ENCODE measurements around the gene CDKN2D. TPM values are rescaled to one million over a fixed set of nuclear protein-coding genes. Genes with fewer than 3 reads are reported as not detected.

CDKN2D gene
- total and polyA plus RNA-seq, 2 of the 13 experiments (the other 11 are each of a cell fraction or from before 2014, with no cell fraction given): 5.4 to 8.6 TPM

DNA sequence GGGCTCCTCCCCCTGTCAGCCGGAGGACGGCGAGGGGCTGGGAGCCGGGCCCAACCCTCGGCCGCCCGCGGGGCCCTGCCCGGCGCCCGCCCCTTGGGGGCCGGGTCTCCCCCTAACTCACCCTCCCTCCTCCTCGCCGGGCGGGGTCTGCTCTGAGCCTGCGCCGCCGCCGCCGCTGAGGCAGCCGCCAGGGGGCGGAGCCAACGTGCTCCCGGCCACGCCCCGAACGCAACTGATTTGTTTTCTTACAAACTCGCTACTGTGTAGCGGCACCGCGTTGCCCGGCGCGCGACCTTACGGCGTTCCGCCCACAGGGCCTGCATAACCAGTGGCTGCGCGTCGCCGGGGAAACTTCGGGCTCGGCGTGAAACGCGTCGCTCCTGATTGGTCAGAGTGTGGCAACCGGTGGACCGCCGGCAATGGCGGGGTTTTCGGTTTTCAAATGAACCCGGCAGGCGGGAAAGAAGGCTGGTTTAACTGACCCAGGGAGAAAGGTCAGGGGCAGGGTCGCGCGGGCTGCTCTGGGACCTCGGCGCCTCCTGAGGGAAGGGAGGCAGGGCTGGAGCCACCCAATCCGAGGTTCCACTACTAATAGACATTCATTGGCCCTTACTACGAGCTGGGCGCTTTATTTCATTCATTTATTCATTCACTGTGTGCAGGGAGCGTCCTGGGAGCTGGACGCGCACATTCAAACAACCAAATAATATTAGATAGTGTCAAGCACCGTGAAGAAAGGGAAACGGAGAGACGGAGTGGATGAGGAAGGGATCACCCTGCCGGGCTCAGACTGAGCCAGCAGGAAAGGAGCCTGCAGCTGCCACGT lies at the start of gene CDKN2D (continued):
- TF ChIP-seq, protein P1, sequence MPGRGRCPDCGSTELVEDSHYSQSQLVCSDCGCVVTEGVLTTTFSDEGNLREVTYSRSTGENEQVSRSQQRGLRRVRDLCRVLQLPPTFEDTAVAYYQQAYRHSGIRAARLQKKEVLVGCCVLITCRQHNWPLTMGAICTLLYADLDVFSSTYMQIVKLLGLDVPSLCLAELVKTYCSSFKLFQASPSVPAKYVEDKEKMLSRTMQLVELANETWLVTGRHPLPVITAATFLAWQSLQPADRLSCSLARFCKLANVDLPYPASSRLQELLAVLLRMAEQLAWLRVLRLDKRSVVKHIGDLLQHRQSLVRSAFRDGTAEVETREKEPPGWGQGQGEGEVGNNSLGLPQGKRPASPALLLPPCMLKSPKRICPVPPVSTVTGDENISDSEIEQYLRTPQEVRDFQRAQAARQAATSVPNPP (CRISPR knock-in tag; IDR thresholded peaks at IDR 0.05): peak; percentile 91
- TF ChIP-seq SOX13 (IDR thresholded peaks at IDR 0.05) (no peak), SOX13 (CRISPR knock-in tag; conservative IDR thresholded peaks at IDR 0.05 in 1 of 2, IDR thresholded peaks at IDR 0.05 in 1 of 2) (no peak), ZNF558 (CRISPR knock-in tag; IDR thresholded peaks at IDR 0.05; ENCODE audit: borderline replicate concordance) (no peak), ZNF382 (CRISPR knock-in tag; IDR thresholded peaks at IDR 0.05; ENCODE audit: borderline replicate concordance) (no peak), ZFP62 (CRISPR knock-in tag; IDR thresholded peaks at IDR 0.05) (no peak), ZNF780A (CRISPR knock-in tag; IDR thresholded peaks at IDR 0.05) (0 out of 2 replicates have a peak, but pooled peaks have one; percentile 61), RFX1 (IDR thresholded peaks at IDR 0.05) (peak; percentile 67), MXI1 (IDR thresholded peaks at IDR 0.05; ENCODE audit: borderline replicate concordance, low read depth, low read length) (peak; percentile 90; the same call in 2 of the 3 replicates), ASH2L (IDR thresholded peaks at IDR 0.05; ENCODE audit: insufficient read length, low read depth, low read length) (peak; percentile 54), ZNF546 (CRISPR knock-in tag; conservative IDR thresholded peaks at IDR 0.05) (no peak), ZNF552 (CRISPR knock-in tag; IDR thresholded peaks at IDR 0.05; ENCODE audit: borderline replicate concordance) (no peak), MTA3 (CRISPR knock-in tag; IDR thresholded peaks at IDR 0.05) (no peak), GTF3A (CRISPR knock-in tag; conservative IDR thresholded peaks at IDR 0.05) (no peak)
- TF ChIP-seq, protein P2, sequence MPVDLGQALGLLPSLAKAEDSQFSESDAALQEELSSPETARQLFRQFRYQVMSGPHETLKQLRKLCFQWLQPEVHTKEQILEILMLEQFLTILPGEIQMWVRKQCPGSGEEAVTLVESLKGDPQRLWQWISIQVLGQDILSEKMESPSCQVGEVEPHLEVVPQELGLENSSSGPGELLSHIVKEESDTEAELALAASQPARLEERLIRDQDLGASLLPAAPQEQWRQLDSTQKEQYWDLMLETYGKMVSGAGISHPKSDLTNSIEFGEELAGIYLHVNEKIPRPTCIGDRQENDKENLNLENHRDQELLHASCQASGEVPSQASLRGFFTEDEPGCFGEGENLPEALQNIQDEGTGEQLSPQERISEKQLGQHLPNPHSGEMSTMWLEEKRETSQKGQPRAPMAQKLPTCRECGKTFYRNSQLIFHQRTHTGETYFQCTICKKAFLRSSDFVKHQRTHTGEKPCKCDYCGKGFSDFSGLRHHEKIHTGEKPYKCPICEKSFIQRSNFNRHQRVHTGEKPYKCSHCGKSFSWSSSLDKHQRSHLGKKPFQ (CRISPR knock-in tag; IDR thresholded peaks at IDR 0.05; ENCODE audit: insufficient replicate concordance): no peak
- TF ChIP-seq, protein P3, sequence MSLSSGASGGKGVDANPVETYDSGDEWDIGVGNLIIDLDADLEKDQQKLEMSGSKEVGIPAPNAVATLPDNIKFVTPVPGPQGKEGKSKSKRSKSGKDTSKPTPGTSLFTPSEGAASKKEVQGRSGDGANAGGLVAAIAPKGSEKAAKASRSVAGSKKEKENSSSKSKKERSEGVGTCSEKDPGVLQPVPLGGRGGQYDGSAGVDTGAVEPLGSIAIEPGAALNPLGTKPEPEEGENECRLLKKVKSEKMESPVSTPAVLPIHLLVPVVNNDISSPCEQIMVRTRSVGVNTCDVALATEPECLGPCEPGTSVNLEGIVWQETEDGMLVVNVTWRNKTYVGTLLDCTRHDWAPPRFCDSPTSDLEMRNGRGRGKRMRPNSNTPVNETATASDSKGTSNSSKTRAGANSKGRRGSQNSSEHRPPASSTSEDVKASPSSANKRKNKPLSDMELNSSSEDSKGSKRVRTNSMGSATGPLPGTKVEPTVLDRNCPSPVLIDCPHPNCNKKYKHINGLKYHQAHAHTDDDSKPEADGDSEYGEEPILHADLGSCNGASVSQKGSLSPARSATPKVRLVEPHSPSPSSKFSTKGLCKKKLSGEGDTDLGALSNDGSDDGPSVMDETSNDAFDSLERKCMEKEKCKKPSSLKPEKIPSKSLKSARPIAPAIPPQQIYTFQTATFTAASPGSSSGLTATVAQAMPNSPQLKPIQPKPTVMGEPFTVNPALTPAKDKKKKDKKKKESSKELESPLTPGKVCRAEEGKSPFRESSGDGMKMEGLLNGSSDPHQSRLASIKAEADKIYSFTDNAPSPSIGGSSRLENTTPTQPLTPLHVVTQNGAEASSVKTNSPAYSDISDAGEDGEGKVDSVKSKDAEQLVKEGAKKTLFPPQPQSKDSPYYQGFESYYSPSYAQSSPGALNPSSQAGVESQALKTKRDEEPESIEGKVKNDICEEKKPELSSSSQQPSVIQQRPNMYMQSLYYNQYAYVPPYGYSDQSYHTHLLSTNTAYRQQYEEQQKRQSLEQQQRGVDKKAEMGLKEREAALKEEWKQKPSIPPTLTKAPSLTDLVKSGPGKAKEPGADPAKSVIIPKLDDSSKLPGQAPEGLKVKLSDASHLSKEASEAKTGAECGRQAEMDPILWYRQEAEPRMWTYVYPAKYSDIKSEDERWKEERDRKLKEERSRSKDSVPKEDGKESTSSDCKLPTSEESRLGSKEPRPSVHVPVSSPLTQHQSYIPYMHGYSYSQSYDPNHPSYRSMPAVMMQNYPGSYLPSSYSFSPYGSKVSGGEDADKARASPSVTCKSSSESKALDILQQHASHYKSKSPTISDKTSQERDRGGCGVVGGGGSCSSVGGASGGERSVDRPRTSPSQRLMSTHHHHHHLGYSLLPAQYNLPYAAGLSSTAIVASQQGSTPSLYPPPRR (CRISPR knock-in tag; IDR thresholded peaks at IDR 0.05; ENCODE audit: borderline replicate concordance): no peak; the same call in 1 of the 2 replicates
- TF ChIP-seq, protein P4, sequence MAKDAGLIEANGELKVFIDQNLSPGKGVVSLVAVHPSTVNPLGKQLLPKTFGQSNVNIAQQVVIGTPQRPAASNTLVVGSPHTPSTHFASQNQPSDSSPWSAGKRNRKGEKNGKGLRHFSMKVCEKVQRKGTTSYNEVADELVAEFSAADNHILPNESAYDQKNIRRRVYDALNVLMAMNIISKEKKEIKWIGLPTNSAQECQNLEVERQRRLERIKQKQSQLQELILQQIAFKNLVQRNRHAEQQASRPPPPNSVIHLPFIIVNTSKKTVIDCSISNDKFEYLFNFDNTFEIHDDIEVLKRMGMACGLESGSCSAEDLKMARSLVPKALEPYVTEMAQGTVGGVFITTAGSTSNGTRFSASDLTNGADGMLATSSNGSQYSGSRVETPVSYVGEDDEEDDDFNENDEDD (CRISPR knock-in tag; IDR thresholded peaks at IDR 0.05; ENCODE audit: borderline replicate concordance): peak; percentile 99

All from HepG2 (cell line).